GM19452 (cell line): ENCODE results near the gene DYNLL1.

ENCODE experiments used
- ATAC-seq: cut with Tn5 transposase; IDR thresholded peaks from one replicate; pipeline ENCODE4 v1.9.1; 2021; ENCODE audit not compliant: unreplicated experiment

DYNLL1 gene

DNA sequence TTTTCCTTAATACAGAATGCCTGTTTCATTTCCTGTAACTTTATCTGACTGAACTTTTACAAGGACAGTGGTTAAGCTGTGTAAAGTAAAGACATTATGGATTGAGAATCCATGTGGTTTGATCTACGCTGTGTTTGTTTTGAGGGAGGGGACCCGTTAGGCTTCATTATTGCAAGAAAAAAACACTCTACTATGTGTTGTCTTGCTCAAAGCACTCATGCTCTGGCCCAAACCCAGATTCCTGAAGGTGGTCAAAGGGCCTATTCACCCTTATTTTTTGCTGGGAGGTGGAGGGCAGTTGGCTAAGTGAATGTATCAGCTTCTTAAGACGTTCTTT lies 50.1 kb downstream of the DYNLL1 start:
- no peak for ATAC-seq
